ENCODE results near the gene BRINP3.
"Not testable (repeated sequence)": the region's sequence is repeated elsewhere in the genome, so short reads cannot be mapped to it uniquely, and the experiment has no call there.

DNA sequence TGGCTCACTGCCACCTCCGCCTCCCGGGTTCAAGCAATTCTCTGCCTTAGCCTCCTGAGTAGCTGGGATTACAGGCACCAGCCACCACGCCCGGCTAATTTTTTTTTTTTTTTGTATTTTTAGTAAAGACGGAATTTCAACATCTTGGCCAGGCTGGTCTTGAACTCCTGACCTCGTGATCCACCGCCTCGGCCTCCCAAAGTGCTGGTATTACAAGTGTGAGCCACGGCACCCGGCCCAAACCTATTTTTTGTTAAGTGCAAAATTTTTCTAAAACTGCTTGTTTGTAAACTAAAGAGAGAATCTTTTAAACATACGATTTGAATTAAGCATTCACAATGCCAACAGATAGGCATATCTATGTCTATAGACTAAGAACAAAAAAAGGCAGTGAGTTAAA lies 357.1 kb downstream of the BRINP3 start:
- TF ChIP-seq GATA1 (IDR thresholded peaks at IDR 0.05; ENCODE audit: low read depth, low read length); POLR2A (IDR thresholded peaks at IDR 0.05; ENCODE audit: low read length): not testable (repeated sequence)

Measured in erythroblast (primary cell).